ENCODE results near the gene PNMA5.
"Not testable (repeated sequence)": the region's sequence is repeated elsewhere in the genome, so short reads cannot be mapped to it uniquely, and the experiment has no call there.

PNMA5 gene

DNA sequence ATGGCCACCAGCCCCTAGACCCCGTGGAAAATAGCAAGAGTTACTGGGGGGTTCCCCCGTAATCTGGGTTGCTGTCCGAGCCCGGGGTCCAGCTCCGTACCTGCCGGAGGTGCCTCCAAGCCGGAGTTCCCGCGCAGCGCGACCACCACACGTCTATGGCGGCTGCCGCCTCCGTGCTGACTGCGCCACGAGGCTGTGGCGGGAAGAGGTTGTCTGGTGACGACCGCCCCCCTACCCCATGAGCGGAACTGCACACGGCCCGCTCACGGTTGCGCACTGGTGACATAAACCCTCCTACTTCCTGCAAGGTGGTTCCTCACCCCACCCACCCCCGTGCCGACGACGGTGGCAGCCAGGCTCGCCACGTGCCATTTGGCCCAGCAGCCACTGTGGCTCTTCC lies at the start of gene PNMA5:
PNMA5 (minus strand) TSS at position 184 of the 400 bp plus-strand sequence. CDS start 2,518 bp downstream, outside the sequence.
- H3K4me3 ChIP-seq (replicated peaks in 1 of 2; ENCODE audit: low read depth in 2 of 2, low read length in 2 of 2), result no peak within 1 kb of the TSS
- TF ChIP-seq, protein P1, sequence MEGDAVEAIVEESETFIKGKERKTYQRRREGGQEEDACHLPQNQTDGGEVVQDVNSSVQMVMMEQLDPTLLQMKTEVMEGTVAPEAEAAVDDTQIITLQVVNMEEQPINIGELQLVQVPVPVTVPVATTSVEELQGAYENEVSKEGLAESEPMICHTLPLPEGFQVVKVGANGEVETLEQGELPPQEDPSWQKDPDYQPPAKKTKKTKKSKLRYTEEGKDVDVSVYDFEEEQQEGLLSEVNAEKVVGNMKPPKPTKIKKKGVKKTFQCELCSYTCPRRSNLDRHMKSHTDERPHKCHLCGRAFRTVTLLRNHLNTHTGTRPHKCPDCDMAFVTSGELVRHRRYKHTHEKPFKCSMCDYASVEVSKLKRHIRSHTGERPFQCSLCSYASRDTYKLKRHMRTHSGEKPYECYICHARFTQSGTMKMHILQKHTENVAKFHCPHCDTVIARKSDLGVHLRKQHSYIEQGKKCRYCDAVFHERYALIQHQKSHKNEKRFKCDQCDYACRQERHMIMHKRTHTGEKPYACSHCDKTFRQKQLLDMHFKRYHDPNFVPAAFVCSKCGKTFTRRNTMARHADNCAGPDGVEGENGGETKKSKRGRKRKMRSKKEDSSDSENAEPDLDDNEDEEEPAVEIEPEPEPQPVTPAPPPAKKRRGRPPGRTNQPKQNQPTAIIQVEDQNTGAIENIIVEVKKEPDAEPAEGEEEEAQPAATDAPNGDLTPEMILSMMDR (IDR thresholded peaks at IDR 0.05; ENCODE audit: low read depth, low read length), result no peak
- no peak for DNase-seq (ENCODE audit: low read depth in 2 of 2)

DNA sequence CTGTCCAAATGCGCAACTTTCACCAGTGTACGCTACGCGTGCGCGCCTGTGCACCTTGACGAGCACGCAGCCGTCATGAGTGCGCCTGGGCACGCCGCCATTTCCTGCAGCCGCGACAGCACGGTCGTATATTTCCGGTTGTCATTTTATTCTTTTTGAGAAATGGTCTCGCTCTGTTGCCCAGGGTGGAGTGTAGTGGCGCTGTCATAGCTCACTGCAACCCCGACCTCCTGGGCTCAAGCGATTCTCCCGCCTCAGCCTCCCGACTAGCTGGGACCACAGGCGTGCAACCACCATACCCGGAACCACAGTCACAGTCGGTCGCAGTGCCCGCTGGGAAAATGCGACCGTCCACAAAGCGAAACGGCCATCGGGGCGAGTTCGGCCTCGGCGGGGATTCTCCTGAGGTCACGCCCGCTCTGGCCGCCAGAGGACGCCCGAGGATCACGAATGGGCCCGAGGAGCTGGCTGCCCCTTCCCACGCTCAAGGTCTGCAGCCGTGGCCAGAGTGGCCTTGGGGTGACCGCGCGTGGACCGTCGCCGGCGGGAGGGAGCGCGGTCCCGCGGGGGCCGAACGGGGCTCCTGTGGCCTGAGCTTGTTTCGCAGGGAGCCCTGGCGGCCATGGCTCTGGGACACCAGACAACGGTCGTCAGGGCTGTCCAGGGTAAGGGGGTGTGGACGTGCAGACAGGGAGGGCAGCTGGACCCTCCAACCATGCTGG lies 38.6 kb upstream of the PNMA5 start:
- peak overlapping the region in 1 of 2 donors; percentile 33 for H3K4me3 ChIP-seq (replicated peaks in 1 of 2; ENCODE audit: low read depth in 2 of 2, low read length in 2 of 2)
- peak; percentile 46 to 50 for DNase-seq (ENCODE audit: low read depth in 2 of 2)
- TF ChIP-seq, protein P1 (IDR thresholded peaks at IDR 0.05; ENCODE audit: low read depth, low read length), result peak; percentile 69

DNA sequence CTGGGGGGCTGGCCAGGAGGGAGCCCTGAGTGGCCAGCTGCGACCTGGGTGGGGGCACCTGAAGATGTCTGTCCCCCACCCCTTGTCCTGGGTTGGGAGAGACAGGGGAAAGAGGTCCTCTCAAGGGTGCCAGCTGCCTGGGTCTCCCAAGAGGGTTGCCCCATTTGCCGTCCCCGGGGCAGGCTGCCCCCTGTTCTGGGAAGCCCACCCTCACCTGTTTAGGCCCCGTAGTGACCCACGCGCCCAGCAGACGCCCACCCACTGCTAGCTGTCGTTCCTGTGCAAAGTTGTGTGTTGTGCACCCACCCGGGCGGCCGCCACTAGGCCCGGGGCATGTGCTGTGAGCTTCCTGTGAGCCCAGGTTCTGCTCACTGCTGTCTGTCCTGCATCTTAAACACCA lies 36.9 kb upstream of the PNMA5 start:
- TF ChIP-seq, protein P1 (IDR thresholded peaks at IDR 0.05; ENCODE audit: low read depth, low read length), result no peak
- no peak overlapping the region for H3K4me3 ChIP-seq (replicated peaks in 1 of 2; ENCODE audit: low read depth in 2 of 2, low read length in 2 of 2)
- DNase-seq (ENCODE audit: low read depth in 2 of 2), result no peak

DNA sequence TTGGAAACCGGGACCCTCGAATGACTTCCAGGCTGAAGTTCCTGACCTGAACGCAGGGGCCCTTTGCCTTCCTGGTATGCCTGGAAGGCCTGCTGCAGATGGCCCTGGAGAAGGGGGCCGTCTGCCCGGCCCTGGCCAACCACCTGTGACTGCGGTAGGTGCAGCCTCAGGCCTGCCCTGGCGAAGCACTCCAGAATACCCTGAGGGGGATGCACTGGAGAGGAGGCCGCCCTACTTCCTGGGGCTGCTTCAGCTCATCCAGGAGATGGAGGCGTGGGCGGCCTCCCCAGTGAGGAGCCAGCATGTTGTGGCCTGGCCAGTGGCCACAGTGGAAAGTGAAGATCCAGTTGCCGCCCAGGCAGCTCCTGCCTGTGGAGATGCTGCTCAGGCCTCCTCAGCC lies 36.0 kb upstream of the PNMA5 start:
- H3K4me3 ChIP-seq (replicated peaks in 1 of 2; ENCODE audit: low read depth in 2 of 2, low read length in 2 of 2), result no peak overlapping the region
- TF ChIP-seq, protein P1 (IDR thresholded peaks at IDR 0.05; ENCODE audit: low read depth, low read length), result no peak
- DNase-seq (ENCODE audit: low read depth in 2 of 2), result no peak

DNA sequence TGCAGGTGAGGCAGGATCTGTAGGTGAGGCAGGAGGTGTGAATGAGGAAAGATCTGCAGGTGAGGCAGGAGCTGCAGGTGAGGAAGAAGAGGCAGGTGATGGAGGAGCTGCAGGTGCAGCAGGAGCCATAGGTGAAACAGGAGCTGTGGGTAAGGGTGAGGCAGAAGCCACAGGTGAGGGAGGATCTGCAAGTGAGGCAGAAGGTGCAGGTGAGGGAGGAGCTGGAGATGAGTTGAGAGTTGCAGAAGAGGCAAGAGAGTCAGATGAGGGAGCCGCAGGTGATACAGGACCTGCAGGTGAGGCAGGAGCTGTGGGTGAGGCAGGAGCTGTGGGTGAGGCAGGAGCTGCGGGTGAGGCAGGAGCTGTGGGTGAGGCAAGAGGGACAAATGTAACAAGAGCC lies 35.2 kb upstream of the PNMA5 start:
- TF ChIP-seq, protein P1 (IDR thresholded peaks at IDR 0.05; ENCODE audit: low read depth, low read length), result no peak
- DNase-seq (ENCODE audit: low read depth in 2 of 2), result no peak
- no peak overlapping the region for H3K4me3 ChIP-seq (replicated peaks in 1 of 2; ENCODE audit: low read depth in 2 of 2, low read length in 2 of 2)

DNA sequence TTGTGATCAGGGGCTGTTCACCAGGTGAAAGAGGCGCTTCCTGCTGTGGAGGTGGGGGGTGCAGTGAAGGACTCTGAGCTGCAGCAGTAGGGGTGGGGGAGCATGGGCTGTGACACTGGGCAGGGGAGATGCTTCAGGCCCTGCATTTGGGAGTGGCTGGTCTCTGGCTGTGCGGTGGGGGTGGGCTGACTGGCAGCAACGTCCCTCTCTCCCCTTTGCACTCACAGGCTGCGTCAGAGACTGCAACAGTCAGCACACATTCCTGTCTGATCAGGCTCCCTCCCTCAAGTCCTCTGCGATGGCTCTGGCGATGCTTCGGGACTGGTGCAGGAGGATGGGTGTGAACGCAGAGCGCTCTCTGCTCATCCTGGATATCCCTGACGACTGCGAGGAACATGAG lies 34.6 kb upstream of the PNMA5 start:
- H3K4me3 ChIP-seq (replicated peaks in 1 of 2; ENCODE audit: low read depth in 2 of 2, low read length in 2 of 2); DNase-seq (ENCODE audit: low read depth in 2 of 2): not testable (repeated sequence)

DNA sequence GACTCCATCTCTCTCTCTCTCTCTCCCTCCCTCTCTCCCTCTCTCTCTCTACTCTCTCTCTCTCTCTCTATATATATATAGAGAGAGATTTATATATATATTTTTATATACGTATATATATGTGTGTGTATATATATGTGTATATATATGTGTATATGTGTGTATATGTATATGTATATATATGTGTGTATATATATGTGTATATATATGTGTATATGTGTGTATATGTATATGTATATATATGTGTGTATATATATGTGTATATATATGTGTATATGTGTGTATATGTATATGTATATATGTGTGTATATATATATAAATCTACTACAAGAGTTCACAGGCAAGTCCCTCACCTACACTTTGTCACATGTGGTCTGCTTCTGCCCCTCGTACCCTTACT lies 32.6 kb upstream of the PNMA5 start:
- not testable (repeated sequence) for H3K4me3 ChIP-seq (replicated peaks in 1 of 2; ENCODE audit: low read depth in 2 of 2, low read length in 2 of 2); DNase-seq (ENCODE audit: low read depth in 2 of 2)

DNA sequence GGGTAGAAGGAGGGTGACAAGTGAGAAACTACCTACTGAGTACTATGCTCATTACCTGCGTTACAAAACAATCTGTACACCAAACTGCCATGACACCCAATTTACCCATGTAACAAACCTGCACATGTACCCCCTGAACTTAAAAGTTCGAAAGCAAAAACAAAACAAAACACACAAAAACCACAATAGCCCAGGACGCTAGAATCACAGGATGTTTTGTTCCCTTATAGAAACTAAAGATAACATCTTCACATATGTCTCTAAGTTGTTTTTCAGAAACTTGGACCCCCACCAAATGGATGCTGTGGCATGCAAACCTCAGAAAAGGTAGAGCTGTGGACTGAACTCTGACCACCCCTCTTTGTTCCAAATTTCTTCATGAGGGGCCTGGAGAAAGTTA lies 25.2 kb upstream of the PNMA5 start:
- TF ChIP-seq, protein P1 (IDR thresholded peaks at IDR 0.05; ENCODE audit: low read depth, low read length), result no peak
- DNase-seq (ENCODE audit: low read depth in 2 of 2), result no peak
- H3K4me3 ChIP-seq (replicated peaks in 1 of 2; ENCODE audit: low read depth in 2 of 2, low read length in 2 of 2), result no peak overlapping the region

DNA sequence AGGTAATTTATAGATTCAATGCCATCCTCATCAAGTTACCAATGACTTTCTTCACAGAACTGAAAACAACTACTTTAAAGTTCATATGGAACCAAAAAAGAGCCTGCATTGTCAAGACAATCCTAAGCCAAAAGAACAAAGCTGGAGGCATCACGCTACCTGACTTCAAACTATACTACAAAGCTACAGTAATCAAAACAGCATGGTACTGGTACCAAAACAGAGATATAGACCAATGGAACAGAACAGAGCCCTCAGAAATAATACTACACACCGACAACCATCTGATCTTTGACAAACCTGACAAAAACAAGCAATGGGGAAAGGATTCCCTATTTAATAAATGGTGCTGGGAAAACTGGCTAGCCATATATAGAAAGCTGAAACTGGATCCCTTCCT lies 23.3 kb upstream of the PNMA5 start:
- DNase-seq (ENCODE audit: low read depth in 2 of 2); H3K4me3 ChIP-seq (replicated peaks in 1 of 2; ENCODE audit: low read depth in 2 of 2, low read length in 2 of 2): not testable (repeated sequence)
